ENCODE results near the gene SLC44A5.

GRCh38 chr1:75484789-75485188, 126.1 kb downstream of the SLC44A5 start:
- TF ChIP-seq CTCF (IDR thresholded peaks at IDR 0.05; ENCODE audit: low read depth, low read length, missing input control) (no peak), RAD21 (IDR thresholded peaks at IDR 0.05) (no peak), TAF1 (conservative IDR thresholded peaks at IDR 0.05) (no peak), EGR1 (IDR thresholded peaks at IDR 0.05; ENCODE audit: low read depth in 2 of 2) (no peak)
